SIG-M5 (cell line): ENCODE measurements around the gene KIAA1217.

Experiments used
- DNase-seq: peaks from one replicate; lab custom pipeline; 2025; lab: John Stamatoyannopoulos, UW

The KIAA1217 gene

DNA sequence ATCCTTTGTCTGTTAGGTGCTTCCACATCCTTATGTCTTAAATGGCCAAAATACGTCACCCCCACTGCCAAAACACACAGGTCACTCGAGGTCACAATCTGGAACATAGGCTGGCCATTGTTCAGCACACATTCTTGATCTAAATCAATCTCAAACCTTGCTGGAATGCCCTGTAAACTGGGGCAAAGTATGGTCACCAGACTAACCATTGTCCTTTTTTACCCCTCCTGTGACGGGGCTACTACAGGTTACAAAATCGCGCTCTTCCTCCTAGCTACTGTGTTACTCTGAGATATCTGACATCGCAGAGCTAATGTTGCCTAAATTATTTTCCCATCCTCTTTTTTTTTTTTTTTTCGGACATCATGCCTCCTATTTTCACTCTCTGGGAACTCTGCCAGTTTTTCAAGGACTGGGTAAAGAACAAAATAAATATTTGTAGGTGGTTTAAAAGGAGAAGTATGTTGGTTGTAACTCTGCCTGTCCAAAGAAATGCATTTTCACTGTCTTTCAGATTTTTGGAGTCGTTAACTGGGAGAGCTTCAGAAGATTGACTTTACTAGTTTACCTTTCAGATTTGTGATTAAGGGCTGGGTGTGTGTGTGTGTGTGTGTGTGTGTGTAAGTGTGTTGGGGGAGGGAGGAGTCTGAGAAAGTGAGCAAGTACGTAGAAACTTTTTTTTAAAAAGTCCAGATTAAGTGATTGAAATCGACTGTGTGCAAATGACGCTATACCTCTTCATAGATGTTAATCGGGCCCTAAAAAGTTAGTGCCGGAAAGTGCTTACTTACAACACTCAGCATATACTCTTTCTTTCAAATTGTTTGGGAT, 942 bp upstream of the KIAA1217 start:
- no peak for DNase-seq

- DNase-seq, result no peak
Measured at GRCh38 chr10:24209432-24209771, 464 bp downstream of the KIAA1217 start.

- no peak for DNase-seq
Measured at GRCh38 chr10:24209946-24210491, 1.1 kb downstream of the KIAA1217 start.

- DNase-seq, result no peak
Measured at GRCh38 chr10:24210501-24210900, 1.6 kb downstream of the KIAA1217 start.

GRCh38 chr10:24213266-24213665, 4.3 kb downstream of the KIAA1217 start:
- DNase-seq, result no peak

GRCh38 chr10:24213881-24214280, 4.9 kb downstream of the KIAA1217 start:
- no peak for DNase-seq

- no peak for DNase-seq
Measured at GRCh38 chr10:24214762-24215161, 5.8 kb downstream of the KIAA1217 start.

- DNase-seq, result no peak
Measured at GRCh38 chr10:24215196-24215595, 6.3 kb downstream of the KIAA1217 start.

- DNase-seq, result no peak
Measured at GRCh38 chr10:24215603-24216002, 6.7 kb downstream of the KIAA1217 start.

DNA sequence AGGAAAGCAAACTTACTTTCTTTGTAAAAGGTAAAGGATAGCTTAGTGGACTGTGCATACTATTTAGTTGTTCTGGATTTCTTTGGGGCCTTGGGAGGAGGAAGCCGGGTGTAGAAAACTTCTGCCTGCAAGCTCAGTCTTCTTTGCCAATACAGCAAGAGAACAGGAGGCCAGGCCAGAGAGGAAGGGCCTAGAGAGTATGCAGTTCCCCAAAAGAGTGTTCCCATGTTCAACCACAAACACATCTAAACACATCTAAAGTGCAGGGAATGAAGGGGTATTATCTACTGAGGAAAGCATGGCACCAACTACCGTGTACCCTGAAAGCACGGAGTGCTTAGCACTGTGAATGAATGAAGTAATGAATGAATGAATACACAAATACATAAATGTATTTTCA, 11.0 kb downstream of the KIAA1217 start:
- no peak for DNase-seq

- no peak for DNase-seq
Measured at GRCh38 chr10:24223341-24223740, 14.4 kb downstream of the KIAA1217 start.

- no peak for DNase-seq
Measured at GRCh38 chr10:24223953-24224352, 15.0 kb downstream of the KIAA1217 start.

- no peak for DNase-seq
Measured at GRCh38 chr10:24228642-24229041, 19.7 kb downstream of the KIAA1217 start.

GRCh38 chr10:24229909-24230308, 21.0 kb downstream of the KIAA1217 start:
- no peak for DNase-seq

GRCh38 chr10:24231200-24231599, 22.3 kb downstream of the KIAA1217 start:
- DNase-seq, result no peak

- no peak for DNase-seq
Measured at GRCh38 chr10:24234784-24235183, 25.8 kb downstream of the KIAA1217 start.

DNA sequence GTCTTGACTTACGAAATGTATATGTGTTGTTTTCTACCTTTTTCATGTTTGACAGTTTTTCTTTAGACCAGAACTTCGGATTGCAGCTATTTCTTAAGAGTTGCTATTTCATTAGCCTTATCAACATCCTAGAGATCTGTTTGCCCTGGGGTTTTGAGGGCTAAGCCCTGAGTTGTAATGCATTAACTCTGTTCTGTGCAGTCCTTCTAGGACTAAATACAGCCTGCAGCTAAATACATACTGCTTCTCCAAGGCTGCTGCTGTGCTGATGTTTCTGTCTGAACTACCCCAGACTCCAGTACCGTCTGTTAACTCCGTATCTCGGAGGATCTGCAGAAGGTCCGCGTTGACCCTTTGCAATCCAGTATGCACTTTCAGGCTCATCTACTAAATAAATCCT, 26.5 kb downstream of the KIAA1217 start:
- DNase-seq, result no peak

DNA sequence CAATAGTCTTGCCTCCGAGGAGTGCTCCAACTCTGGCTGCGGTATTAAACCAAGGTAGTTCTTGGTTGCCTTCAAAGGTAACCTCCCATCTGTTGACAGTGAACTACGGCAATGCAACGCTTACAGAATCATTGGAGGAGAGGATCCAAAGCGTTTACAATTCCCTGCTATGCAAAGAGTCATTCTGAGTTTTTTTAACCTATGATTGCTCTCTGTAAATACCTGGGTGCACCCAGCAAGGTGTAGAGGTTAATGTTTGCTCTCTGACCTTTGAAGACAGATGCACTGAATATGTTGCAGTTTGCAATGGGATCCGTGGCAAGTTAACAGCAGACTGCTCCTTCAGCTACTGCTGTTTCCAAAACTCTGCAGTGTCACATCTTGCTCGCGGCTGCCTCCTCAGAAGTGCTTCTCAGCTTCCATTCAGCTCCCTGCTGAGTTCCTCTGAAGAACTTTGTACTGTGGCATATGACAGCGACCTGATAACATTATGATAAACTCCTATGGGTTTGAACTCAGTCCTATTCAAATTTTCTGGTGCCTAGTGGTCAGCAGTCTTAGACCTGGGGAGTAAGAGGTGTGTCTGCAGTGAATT, 29.0 kb downstream of the KIAA1217 start:
- no peak for DNase-seq

- no peak for DNase-seq
Measured at GRCh38 chr10:24238519-24239247, 29.7 kb downstream of the KIAA1217 start.

- DNase-seq, result no peak
Measured at GRCh38 chr10:24239289-24240040, 30.5 kb downstream of the KIAA1217 start.

GRCh38 chr10:24240041-24240751, 31.3 kb downstream of the KIAA1217 start:
- no peak for DNase-seq
